ENCODE results near the gene FCER1A.

- TF ChIP-seq CTCF (IDR thresholded peaks at IDR 0.05) (no peak), POLR2A (IDR thresholded peaks at IDR 0.05) (no peak)
These were observed 32.7 kb downstream of the FCER1A start for GRCh38 chr1:159334797-159335196.
